Measurements from ENCODE around the gene PRM3.

The PRM3 gene

GRCh38 chr16:11280616-11281522 lies 7.4 kb upstream of the PRM3 start, which contains the start of gene PRM1:
Gene PRM1, minus strand, starts transcription at chr16:11281330. Its CDS starts 92 bp downstream, at chr16:11281238.
- DNase-seq (ENCODE audit: low read depth), result no peak

- no peak for DNase-seq (ENCODE audit: low read depth)
Observed at GRCh38 chr16:11278681-11279628, 5.5 kb upstream of the PRM3 start.

GRCh38 chr16:11277607-11278337 lies 4.3 kb upstream of the PRM3 start:
- no peak for DNase-seq (ENCODE audit: low read depth)

- no peak for DNase-seq (ENCODE audit: low read depth)
Observed at GRCh38 chr16:11276896-11277593, 3.6 kb upstream of the PRM3 start.

- DNase-seq (ENCODE audit: low read depth), result no peak
Observed at GRCh38 chr16:11276143-11276895, 2.9 kb upstream of the PRM3 start, which contains the start of gene PRM2. Gene PRM2, minus strand, starts transcription at chr16:11276480. Its CDS starts 110 bp downstream, at chr16:11276370.

- no peak for DNase-seq (ENCODE audit: low read depth)
Observed at GRCh38 chr16:11274964-11275363, 1.5 kb upstream of the PRM3 start.

GRCh38 chr16:11273721-11274324 lies 394 bp upstream of the PRM3 start:
- DNase-seq (ENCODE audit: low read depth), result no peak

- DNase-seq (ENCODE audit: low read depth), result no peak
Observed at GRCh38 chr16:11272484-11272883, 945 bp downstream of the PRM3 start.

GRCh38 chr16:11271610-11272009 lies 1.8 kb downstream of the PRM3 start:
- DNase-seq (ENCODE audit: low read depth), result no peak

- no peak for DNase-seq (ENCODE audit: low read depth)
Observed at GRCh38 chr16:11270602-11271162, 2.7 kb downstream of the PRM3 start.

GRCh38 chr16:11268921-11269375 lies 4.5 kb downstream of the PRM3 start, which contains the start of gene TNP2:
Gene TNP2, minus strand, starts transcription at chr16:11269325. Its CDS starts 63 bp downstream, at chr16:11269262.
- DNase-seq (ENCODE audit: low read depth), result no peak

- no peak for DNase-seq (ENCODE audit: low read depth)
Observed at GRCh38 chr16:11265124-11265523, 8.3 kb downstream of the PRM3 start.

GRCh38 chr16:11264155-11264832 lies 9.1 kb downstream of the PRM3 start:
- DNase-seq (ENCODE audit: low read depth), result no peak

- DNase-seq (ENCODE audit: low read depth), result no peak
Observed at GRCh38 chr16:11263737-11264136, 9.7 kb downstream of the PRM3 start.

GRCh38 chr16:11262915-11263314 lies 10.5 kb downstream of the PRM3 start:
- DNase-seq (ENCODE audit: low read depth), result no peak

GRCh38 chr16:11260596-11260966 lies 12.8 kb downstream of the PRM3 start:
- DNase-seq (ENCODE audit: low read depth), result no peak

- no peak for DNase-seq (ENCODE audit: low read depth)
Observed at GRCh38 chr16:11259655-11260595, 13.5 kb downstream of the PRM3 start.

Measured in stromal cell of bone marrow (primary cell).